Naive thymus-derived CD8-positive, alpha-beta T cell (primary cell): ENCODE data around the gene PRND. TPM values are rescaled to one million over a fixed set of nuclear protein-coding genes. Genes with fewer than 3 reads are reported as not detected.
"Not testable (repeated sequence)": the region's sequence is repeated elsewhere in the genome, so short reads cannot be mapped to it uniquely, and the experiment has no call there.

Experiments
- ATAC-seq, 2 donors: fragments of 150-1000 bp; cut with Tn5 transposase in 1 of 2; sonication (Bioruptor Pico), chemical (Tn5 transposase) in 1 of 2; 1 replicate in 1 of 2; 2 replicates in 1 of 2; pipeline ENCODE4 v1.10.0; 2021; ENCODE audit warnings: mild to moderate bottlenecking in 2 of 2, moderate library complexity in 2 of 2
- POLR2A ChIA-PET: fragments of 350-600 bp; sonication (Branson Sonifier 250); formaldehyde crosslinking; loops from one replicate; lab custom pipeline; 2021; ENCODE audit warnings: antibody characterized with exemption; lab: Charles Lee
- DNase-seq, 10 donors: peaks; one replicate each; pipeline versions ENCODE4 v3.0.0 to v3.0.0-alpha.2; 2020 to 2022
- H3K27ac Mint-ChIP-seq, 10 donors: one replicate each; pipeline ENCODE4 v1.8.0; 2020 to 2022; ENCODE audit warnings: mild to moderate bottlenecking in 10 of 10, mixed read lengths in 10 of 10, moderate library complexity in 4 of 10, inconsistent platforms in 1 of 10
- H3K27me3 Mint-ChIP-seq, 5 donors: one replicate each; pipeline ENCODE4 v1.8.0; 2021 to 2022; ENCODE audit warnings: mixed read lengths in 5 of 5
- H3K36me3 Mint-ChIP-seq, 3 donors: one replicate each; pipeline ENCODE4 v1.8.0; 2020 to 2022; ENCODE audit warnings: mixed read lengths in 3 of 3, mild to moderate bottlenecking in 2 of 3, inconsistent platforms in 1 of 3
- H3K4me1 Mint-ChIP-seq, 4 donors: one replicate each; pipeline ENCODE4 v1.8.0; 2021 to 2022; ENCODE audit warnings: mixed read lengths in 4 of 4
- H3K4me3 Mint-ChIP-seq, 10 donors: one replicate each; pipeline ENCODE4 v1.8.0; 2020 to 2022; ENCODE audit warnings: mild to moderate bottlenecking in 10 of 10, mixed read lengths in 10 of 10, moderate library complexity in 6 of 10, inconsistent platforms in 1 of 10
- H3K9me3 Mint-ChIP-seq, 9 donors: one replicate each; pipeline ENCODE4 v1.8.0; 2020 to 2022; ENCODE audit warnings: mixed read lengths in 9 of 9, mild to moderate bottlenecking in 3 of 9, inconsistent platforms in 1 of 9, moderate library complexity in 1 of 9
- polyA plus RNA-seq, 3 donors: library from polyadenylated mRNA; unstranded; fragments of 300-500 nt; fragmentation: Illumina TruSeq; gene quantifications; one replicate each; pipeline ENCODE4 v1.2.3, GENCODE V29; 2021
- total RNA-seq, 8 experiments: library from RNA in 2 of 8; stranded (reverse) in 2 of 8; gene quantifications; one replicate each; pipeline ENCODE4 v1.2.3 and lab custom pipeline; 2021 to 2026

The PRND gene
- total and polyA plus RNA-seq, 5 experiments from 2014 or later = not detected

DNA sequence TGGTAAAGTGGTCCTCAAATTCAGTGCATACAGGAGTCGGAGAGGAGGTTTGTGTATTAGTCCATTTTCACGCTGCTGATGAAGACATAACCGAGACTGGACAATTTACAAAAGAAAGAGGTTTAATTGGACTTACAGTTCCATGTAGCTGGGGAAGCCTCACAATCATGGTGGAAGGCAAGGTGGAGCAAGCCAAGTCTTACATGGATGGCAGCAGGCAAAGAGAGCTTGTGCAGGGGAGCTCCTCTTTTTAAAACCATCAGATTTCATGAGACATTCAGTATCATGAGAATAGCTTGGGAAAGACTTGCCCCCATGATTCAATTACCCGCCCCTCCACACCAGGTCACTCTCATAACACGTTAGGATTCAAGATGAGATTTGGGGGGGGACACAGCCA lies 51.3 kb downstream of the PRND start:
- DNase-seq, POLR2A ChIA-PET: not testable (repeated sequence)

DNA sequence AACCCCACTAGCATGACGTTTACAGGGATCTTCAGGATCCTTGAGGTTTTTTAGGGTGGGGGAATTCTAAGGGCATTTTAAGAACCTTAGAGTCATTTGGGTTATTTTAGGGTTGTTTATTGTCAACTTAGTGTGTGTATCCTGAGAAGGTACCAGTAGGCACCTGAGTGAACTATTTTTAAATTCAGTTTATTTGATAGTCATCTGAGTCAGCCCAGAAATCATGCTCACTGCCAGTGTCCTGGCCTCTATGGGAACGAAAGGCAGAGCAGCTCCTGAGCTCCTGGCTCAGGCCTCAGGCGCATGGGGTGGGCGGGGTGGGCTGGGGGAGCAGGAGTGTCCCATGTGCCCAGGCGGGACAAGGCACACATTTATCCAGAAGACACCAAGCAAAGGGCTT lies 52.0 kb downstream of the PRND start:
- Mint-ChIP-seq H3K36me3 (peaks cover 0 to 22% (median 21%) of the 10 kb centered on the region in 3 donors), H3K27me3 (peaks cover 0 to 2% (median 0%) of the 10 kb centered on the region in 5 donors)

More for the DNA sequence above, 51.3 kb downstream of the PRND start:
- peak overlapping the region in 2 of 10 donors; percentile 46 to 66 for H3K27ac Mint-ChIP-seq
- peaks cover 0 to 22% (median 21%) of the 10 kb centered on the region in 3 donors for H3K36me3 Mint-ChIP-seq
- not testable (repeated sequence) for H3K4me1 Mint-ChIP-seq, ATAC-seq, H3K4me3 Mint-ChIP-seq, H3K27me3 Mint-ChIP-seq
- H3K9me3 Mint-ChIP-seq = peaks cover 5 to 28% (median 21%) of the 10 kb centered on the region in 9 donors

DNA sequence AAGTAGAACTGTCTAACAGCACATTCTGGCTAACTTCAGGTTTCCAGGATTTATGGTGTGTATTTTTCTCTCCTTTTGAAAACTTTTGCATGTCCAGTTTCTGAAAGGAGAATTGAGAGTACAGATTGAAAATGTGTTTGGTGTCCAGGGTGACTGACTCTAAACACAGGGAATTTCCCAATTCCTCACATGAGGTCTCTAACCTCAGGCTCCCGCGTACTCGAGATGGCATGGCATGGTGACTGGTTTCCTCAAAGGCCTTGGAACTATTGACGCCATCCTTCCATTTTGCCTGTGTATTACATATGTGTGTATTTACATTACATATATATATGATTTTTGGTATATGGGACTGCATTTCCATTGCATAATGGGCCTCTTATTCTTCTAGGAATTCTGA lies 52.5 kb downstream of the PRND start:
- H3K4me1 Mint-ChIP-seq = no peaks in the 10 kb centered on the region
- no peak overlapping the region for H3K4me3 Mint-ChIP-seq
- H3K27me3 Mint-ChIP-seq = peaks cover 0 to 2% (median 0%) of the 10 kb centered on the region in 5 donors
- H3K36me3 Mint-ChIP-seq = peaks cover 0 to 22% (median 21%) of the 10 kb centered on the region in 3 donors
- POLR2A ChIA-PET = no interaction called here
- peak overlapping the region in 1 of 10 donors; percentile 15 for H3K27ac Mint-ChIP-seq
- H3K9me3 Mint-ChIP-seq = peaks cover 5 to 28% (median 21%) of the 10 kb centered on the region in 9 donors
- ATAC-seq (no peak), DNase-seq (no peak)

More for the DNA sequence above, 52.0 kb downstream of the PRND start:
- Mint-ChIP-seq H3K9me3 (peaks cover 5 to 28% (median 21%) of the 10 kb centered on the region in 9 donors), H3K4me3 (no peak overlapping the region), H3K4me1 (no peaks in the 10 kb centered on the region), H3K27ac (no peak overlapping the region)
- POLR2A ChIA-PET = no interaction called here
- no peak for DNase-seq
- no peak for ATAC-seq

DNA sequence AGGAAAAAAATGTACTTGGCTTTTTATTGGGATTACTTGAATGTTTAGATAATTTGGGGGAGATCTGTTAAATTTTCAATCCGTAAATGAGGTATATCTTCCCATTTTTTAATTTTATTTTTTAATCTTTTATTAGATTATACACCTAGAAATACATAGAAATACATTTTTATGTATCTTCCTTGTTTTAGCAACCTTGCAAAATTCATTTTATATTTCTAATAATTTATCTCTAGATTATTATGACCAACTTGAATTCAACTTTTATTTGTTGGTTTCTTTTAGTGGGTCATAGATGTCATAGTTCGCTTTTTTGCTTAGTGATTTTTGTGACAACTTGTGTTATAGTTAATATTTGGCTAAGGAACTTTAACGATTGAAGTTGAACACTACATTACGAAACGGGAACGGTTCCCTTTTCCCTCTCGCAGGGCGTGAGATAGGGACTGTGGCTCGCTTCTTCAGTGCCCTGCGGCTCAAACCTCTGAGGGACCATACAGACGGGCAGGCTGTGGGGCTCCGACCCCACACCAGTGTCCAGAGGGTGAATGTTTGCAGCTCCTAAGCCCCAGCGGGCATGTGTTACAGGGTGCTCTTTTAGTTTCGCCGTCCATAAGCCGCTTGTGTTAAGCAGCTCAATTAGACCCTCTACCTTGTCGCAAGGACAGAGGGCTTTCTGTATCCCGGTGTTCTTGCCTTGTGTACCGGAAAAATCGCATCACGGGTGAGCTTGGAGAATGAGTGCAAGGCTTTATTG lies 53.8 kb downstream of the PRND start:
- H3K4me1 Mint-ChIP-seq = peaks cover 5 to 11% (median 9%) of the 10 kb centered on the region in 4 donors

DNA sequence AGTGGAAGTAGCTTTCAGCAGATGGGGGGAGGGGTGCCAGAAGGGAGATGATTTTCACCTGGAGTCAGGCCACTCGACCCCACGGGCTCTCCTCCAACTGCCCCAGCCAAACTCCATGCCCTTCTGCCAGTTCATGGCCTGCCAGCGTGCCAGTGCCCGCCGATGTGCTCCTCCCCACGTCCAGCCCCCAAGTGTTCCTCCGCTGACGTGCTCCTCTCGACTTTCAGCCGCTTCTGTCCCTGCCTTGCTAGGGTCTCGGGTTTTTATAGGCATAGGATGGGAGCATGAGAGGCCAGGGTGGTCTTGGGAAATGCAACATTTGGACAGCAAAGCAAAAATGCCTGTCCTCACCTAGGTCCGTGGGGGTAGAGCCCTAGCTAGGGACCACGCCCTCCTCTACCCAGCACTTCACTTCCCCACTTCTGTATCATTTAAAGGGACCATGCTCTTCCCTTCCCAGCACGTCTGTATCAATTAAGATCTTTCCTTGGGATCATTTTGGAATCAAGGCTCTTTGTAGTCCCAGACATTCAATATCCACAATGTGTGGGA lies 54.4 kb downstream of the PRND start:
- Mint-ChIP-seq H3K9me3 (peaks cover 4 to 19% (median 14%) of the 10 kb centered on the region in 9 donors), H3K27me3 (peaks cover 0 to 2% (median 0%) of the 10 kb centered on the region in 5 donors), H3K4me3 (no peak overlapping the region), H3K36me3 (peaks cover 3 to 14% (median 13%) of the 10 kb centered on the region in 3 donors), H3K27ac (peak overlapping the region in 3 of 10 donors; percentile 11 to 55 (median 18)), H3K4me1 (peaks cover 9 to 17% (median 14%) of the 10 kb centered on the region in 4 donors)
- DNase-seq (no peak), ATAC-seq (no peak)
- POLR2A ChIA-PET = interaction anchor here (0.6 kb wide), 1 partner anchor 103 kb away, joined by 4 read pairs; no protein-coding TSS in a partner anchor

More for the DNA sequence above, 53.8 kb downstream of the PRND start:
- Mint-ChIP-seq H3K36me3 (peaks cover 0 to 20% (median 18%) of the 10 kb centered on the region in 3 donors), H3K9me3 (peaks cover 4 to 26% (median 20%) of the 10 kb centered on the region in 9 donors), H3K4me3 (no peak overlapping the region), H3K27ac (peak overlapping the region in 2 of 10 donors; percentile 11 to 55), H3K27me3 (peaks cover 0 to 2% (median 0%) of the 10 kb centered on the region in 5 donors)
- DNase-seq (no peak), ATAC-seq (no peak)
- POLR2A ChIA-PET = no interaction called here

Other genes starting within 250 kb of the PRND start
- 10 to 100 TPM; 54.5 to 56.6 TPM for gene PRNP, start 35.5 kb upstream of the PRND start, total RNA-seq
- gene PRNP, start 35.5 kb upstream of the PRND start, polyA plus RNA-seq = 10 to 100 TPM; 57.9 to 72.3 (median 67.8) TPM
- gene RASSF2, start 101.7 kb downstream of the PRND start, total RNA-seq = 10 to 100 TPM; 29.5 to 31.7 TPM
- 10 to 100 TPM; 20.0 to 26.4 (median 22.4) TPM for gene RASSF2, start 101.7 kb downstream of the PRND start, polyA plus RNA-seq